ENCODE data around the gene SFXN2. TPM values are rescaled to one million over a fixed set of nuclear protein-coding genes. Genes with fewer than 3 reads are reported as not detected.

SFXN2 gene
- total and polyA plus RNA-seq, 2 experiments from 2014 or later = 5.7 to 6.2 TPM

DNA sequence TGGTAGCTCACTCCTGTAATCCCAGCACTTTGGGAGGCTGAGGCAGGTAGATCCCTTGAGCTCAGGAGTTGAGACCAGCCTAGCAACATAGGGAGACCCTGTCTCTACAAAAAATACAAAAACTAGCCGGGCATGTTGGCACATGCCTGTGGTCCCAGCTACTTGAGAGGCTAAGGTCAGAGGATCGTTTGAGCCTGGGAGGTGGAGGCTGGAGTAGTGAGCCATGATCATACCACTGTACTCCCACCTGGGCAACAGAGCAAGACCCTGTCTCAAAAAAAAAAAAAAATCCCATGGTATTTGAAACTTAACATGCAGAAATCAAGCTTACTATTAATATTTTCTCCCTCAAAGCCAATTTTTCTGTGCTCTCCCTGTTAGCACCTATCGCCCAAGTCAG lies 5.9 kb downstream of the SFXN2 start:
- Mint-ChIP-seq H3K27me3 (ENCODE audit: insufficient read depth, low read depth, poor library complexity) (peaks cover 2% of the 10 kb centered on the region), H3K36me3 (ENCODE audit: low read depth) (peaks cover 54% of the 10 kb centered on the region), H3K4me1 (peaks cover 45% of the 10 kb centered on the region), H3K4me3 (no peak overlapping the region), H3K9me3 (no peaks in the 10 kb centered on the region), H3K27ac (peak overlapping the region; percentile 88)
- no peak for DNase-seq (ENCODE audit: low spot score)
- Histone ChIP-seq H2AFZ (no peak overlapping the region), H3K27ac (ENCODE audit: low read depth) (peak overlapping the region; percentile 83), H3K36me3 (ENCODE audit: insufficient read depth) (peaks cover 19% of the 10 kb centered on the region; the same call in 1 of the 2 replicates), H3K9me2 (ENCODE audit: insufficient read depth) (no peaks in the 10 kb centered on the region), H4K20me1 (replicated peaks; ENCODE audit: insufficient read depth) (peaks cover 46% of the 10 kb centered on the region), H3K4me2 (no peak overlapping the region), H3F3A (replicated peaks; ENCODE audit: low read depth) (0 out of 2 replicates have a peak, but pooled peaks cover 3% of the 10 kb centered on the region), H3K4me3 (no peak overlapping the region), H3K79me2 (replicated peaks; ENCODE audit: insufficient read depth) (peaks cover 95% of the 10 kb centered on the region), H3K27me3 (ENCODE audit: insufficient read depth) (no peaks in the 10 kb centered on the region), H3K4me1 (ENCODE audit: insufficient read depth) (peaks cover 36% of the 10 kb centered on the region)
- no peak for ATAC-seq
- TF ChIP-seq POLR2AphosphoS5 (IDR thresholded peaks at IDR 0.05; ENCODE audit: low read depth) = no peak
- no peak for TF ChIP-seq ZNF114 (CRISPR knock-in tag; IDR thresholded peaks at IDR 0.05)
- no peak for TF ChIP-seq EZH2 (IDR thresholded peaks at IDR 0.05; ENCODE audit: low read depth, unreplicated experiment)
- TF ChIP-seq CREB1 (CRISPR knock-in tag; IDR thresholded peaks at IDR 0.05; ENCODE audit: low read depth) = no peak
- TF ChIP-seq, protein P1, sequence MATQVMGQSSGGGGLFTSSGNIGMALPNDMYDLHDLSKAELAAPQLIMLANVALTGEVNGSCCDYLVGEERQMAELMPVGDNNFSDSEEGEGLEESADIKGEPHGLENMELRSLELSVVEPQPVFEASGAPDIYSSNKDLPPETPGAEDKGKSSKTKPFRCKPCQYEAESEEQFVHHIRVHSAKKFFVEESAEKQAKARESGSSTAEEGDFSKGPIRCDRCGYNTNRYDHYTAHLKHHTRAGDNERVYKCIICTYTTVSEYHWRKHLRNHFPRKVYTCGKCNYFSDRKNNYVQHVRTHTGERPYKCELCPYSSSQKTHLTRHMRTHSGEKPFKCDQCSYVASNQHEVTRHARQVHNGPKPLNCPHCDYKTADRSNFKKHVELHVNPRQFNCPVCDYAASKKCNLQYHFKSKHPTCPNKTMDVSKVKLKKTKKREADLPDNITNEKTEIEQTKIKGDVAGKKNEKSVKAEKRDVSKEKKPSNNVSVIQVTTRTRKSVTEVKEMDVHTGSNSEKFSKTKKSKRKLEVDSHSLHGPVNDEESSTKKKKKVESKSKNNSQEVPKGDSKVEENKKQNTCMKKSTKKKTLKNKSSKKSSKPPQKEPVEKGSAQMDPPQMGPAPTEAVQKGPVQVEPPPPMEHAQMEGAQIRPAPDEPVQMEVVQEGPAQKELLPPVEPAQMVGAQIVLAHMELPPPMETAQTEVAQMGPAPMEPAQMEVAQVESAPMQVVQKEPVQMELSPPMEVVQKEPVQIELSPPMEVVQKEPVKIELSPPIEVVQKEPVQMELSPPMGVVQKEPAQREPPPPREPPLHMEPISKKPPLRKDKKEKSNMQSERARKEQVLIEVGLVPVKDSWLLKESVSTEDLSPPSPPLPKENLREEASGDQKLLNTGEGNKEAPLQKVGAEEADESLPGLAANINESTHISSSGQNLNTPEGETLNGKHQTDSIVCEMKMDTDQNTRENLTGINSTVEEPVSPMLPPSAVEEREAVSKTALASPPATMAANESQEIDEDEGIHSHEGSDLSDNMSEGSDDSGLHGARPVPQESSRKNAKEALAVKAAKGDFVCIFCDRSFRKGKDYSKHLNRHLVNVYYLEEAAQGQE (IDR thresholded peaks at IDR 0.05; ENCODE audit: unreplicated experiment) = no peak
- no peak for TF ChIP-seq ZNF331 (CRISPR knock-in tag; IDR thresholded peaks at IDR 0.05; ENCODE audit: low read depth)
- TF ChIP-seq JUNB (IDR thresholded peaks at IDR 0.05; ENCODE audit: unreplicated experiment) = no peak
- TF ChIP-seq, protein P2, sequence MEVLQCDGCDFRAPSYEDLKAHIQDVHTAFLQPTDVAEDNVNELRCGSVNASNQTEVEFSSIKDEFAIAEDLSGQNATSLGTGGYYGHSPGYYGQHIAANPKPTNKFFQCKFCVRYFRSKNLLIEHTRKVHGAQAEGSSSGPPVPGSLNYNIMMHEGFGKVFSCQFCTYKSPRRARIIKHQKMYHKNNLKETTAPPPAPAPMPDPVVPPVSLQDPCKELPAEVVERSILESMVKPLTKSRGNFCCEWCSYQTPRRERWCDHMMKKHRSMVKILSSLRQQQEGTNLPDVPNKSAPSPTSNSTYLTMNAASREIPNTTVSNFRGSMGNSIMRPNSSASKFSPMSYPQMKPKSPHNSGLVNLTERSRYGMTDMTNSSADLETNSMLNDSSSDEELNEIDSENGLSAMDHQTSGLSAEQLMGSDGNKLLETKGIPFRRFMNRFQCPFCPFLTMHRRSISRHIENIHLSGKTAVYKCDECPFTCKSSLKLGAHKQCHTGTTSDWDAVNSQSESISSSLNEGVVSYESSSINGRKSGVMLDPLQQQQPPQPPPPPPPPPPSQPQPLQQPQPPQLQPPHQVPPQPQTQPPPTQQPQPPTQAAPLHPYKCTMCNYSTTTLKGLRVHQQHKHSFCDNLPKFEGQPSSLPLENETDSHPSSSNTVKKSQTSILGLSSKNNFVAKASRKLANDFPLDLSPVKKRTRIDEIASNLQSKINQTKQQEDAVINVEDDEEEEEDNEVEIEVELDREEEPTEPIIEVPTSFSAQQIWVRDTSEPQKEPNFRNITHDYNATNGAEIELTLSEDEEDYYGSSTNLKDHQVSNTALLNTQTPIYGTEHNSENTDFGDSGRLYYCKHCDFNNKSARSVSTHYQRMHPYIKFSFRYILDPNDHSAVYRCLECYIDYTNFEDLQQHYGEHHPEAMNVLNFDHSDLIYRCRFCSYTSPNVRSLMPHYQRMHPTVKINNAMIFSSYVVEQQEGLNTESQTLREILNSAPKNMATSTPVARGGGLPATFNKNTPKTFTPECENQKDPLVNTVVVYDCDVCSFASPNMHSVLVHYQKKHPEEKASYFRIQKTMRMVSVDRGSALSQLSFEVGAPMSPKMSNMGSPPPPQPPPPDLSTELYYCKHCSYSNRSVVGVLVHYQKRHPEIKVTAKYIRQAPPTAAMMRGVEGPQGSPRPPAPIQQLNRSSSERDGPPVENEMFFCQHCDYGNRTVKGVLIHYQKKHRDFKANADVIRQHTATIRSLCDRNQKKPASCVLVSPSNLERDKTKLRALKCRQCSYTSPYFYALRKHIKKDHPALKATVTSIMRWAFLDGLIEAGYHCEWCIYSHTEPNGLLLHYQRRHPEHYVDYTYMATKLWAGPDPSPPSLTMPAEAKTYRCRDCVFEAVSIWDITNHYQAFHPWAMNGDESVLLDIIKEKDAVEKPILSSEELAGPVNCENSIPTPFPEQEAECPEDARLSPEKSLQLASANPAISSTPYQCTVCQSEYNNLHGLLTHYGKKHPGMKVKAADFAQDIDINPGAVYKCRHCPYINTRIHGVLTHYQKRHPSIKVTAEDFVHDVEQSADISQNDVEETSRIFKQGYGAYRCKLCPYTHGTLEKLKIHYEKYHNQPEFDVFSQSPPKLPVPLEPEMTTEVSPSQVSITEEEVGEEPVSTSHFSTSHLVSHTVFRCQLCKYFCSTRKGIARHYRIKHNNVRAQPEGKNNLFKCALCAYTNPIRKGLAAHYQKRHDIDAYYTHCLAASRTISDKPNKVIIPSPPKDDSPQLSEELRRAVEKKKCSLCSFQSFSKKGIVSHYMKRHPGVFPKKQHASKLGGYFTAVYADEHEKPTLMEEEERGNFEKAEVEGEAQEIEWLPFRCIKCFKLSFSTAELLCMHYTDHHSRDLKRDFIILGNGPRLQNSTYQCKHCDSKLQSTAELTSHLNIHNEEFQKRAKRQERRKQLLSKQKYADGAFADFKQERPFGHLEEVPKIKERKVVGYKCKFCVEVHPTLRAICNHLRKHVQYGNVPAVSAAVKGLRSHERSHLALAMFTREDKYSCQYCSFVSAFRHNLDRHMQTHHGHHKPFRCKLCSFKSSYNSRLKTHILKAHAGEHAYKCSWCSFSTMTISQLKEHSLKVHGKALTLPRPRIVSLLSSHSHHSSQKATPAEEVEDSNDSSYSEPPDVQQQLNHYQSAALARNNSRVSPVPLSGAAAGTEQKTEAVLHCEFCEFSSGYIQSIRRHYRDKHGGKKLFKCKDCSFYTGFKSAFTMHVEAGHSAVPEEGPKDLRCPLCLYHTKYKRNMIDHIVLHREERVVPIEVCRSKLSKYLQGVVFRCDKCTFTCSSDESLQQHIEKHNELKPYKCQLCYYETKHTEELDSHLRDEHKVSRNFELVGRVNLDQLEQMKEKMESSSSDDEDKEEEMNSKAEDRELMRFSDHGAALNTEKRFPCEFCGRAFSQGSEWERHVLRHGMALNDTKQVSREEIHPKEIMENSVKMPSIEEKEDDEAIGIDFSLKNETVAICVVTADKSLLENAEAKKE (CRISPR knock-in tag; IDR thresholded peaks at IDR 0.05) = no peak
- TF ChIP-seq, protein P3, sequence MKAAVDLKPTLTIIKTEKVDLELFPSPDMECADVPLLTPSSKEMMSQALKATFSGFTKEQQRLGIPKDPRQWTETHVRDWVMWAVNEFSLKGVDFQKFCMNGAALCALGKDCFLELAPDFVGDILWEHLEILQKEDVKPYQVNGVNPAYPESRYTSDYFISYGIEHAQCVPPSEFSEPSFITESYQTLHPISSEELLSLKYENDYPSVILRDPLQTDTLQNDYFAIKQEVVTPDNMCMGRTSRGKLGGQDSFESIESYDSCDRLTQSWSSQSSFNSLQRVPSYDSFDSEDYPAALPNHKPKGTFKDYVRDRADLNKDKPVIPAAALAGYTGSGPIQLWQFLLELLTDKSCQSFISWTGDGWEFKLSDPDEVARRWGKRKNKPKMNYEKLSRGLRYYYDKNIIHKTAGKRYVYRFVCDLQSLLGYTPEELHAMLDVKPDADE (IDR thresholded peaks at IDR 0.05) = no peak
- TF ChIP-seq EZH2phosphoT487 (IDR thresholded peaks at IDR 0.05; ENCODE audit: unreplicated experiment) = no peak
- TF ChIP-seq, protein P4, sequence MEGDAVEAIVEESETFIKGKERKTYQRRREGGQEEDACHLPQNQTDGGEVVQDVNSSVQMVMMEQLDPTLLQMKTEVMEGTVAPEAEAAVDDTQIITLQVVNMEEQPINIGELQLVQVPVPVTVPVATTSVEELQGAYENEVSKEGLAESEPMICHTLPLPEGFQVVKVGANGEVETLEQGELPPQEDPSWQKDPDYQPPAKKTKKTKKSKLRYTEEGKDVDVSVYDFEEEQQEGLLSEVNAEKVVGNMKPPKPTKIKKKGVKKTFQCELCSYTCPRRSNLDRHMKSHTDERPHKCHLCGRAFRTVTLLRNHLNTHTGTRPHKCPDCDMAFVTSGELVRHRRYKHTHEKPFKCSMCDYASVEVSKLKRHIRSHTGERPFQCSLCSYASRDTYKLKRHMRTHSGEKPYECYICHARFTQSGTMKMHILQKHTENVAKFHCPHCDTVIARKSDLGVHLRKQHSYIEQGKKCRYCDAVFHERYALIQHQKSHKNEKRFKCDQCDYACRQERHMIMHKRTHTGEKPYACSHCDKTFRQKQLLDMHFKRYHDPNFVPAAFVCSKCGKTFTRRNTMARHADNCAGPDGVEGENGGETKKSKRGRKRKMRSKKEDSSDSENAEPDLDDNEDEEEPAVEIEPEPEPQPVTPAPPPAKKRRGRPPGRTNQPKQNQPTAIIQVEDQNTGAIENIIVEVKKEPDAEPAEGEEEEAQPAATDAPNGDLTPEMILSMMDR (conservative IDR thresholded peaks at IDR 0.05; ENCODE audit: low read depth in 2 of 2) = no peak
- TF ChIP-seq NANOG (IDR thresholded peaks at IDR 0.05; ENCODE audit: borderline replicate concordance) = no peak
- TF ChIP-seq STAT1 (IDR thresholded peaks at IDR 0.05; ENCODE audit: unreplicated experiment) = no peak

All from GM23338 (cell line).